GM10266 (cell line): Measurements from ENCODE around the gene PLAGL2.

Experiments
- DNase-seq: peaks from one replicate; pipeline ENCODE4 v3.0.0; 2012; ENCODE audit errors: extremely low spot score
- CTCF ChIP-seq: IDR thresholded peaks from 2 replicates; pipeline ENCODE4 v1.5.1; 2012; ENCODE audit warnings: mild to moderate bottlenecking, low read depth; ENCODE audit not compliant: control insufficient read depth, insufficient read depth; ENCODE audit errors: missing control alignments

The PLAGL2 gene

GRCh38 chr20:32152421-32153155, 55.0 kb downstream of the PLAGL2 start:
- TF ChIP-seq CTCF = no peak
- DNase-seq = no peak

GRCh38 chr20:32150291-32150848, 57.2 kb downstream of the PLAGL2 start:
- TF ChIP-seq CTCF = no peak
- DNase-seq = no peak

GRCh38 chr20:32149566-32150170, 57.9 kb downstream of the PLAGL2 start:
- DNase-seq = no peak
- no peak for TF ChIP-seq CTCF

- TF ChIP-seq CTCF = no peak
- DNase-seq = no peak
Observed at GRCh38 chr20:32144898-32145662, 62.5 kb downstream of the PLAGL2 start.

- no peak for TF ChIP-seq CTCF
- no peak for DNase-seq
Observed at GRCh38 chr20:32142991-32143390, 64.6 kb downstream of the PLAGL2 start.
